Chondrocyte (in vitro differentiated cells): Measurements from ENCODE around the gene POSTN. TPM values are rescaled to one million over a fixed set of nuclear protein-coding genes. Genes with fewer than 3 reads are reported as not detected.
"Not testable (repeated sequence)": the region's sequence is repeated elsewhere in the genome, so short reads cannot be mapped to it uniquely, and the experiment has no call there.

Experiments used
- DNase-seq: peaks from one replicate; pipeline ENCODE4 v3.0.0; 2021; ENCODE audit warnings: mixed read lengths, low spot score
- H3K27ac Mint-ChIP-seq: one replicate; pipeline ENCODE4 v1.8.0; 2021; ENCODE audit warnings: mild to moderate bottlenecking, moderate library complexity, mixed read lengths; ENCODE audit not compliant: unreplicated experiment
- H3K27me3 Mint-ChIP-seq: 2 replicates; pipeline ENCODE4 v1.8.0; 2021; ENCODE audit warnings: low read depth, mixed read lengths
- H3K36me3 Mint-ChIP-seq: 2 replicates; pipeline ENCODE4 v1.8.0; 2021; ENCODE audit warnings: low read depth, mixed read lengths
- H3K4me1 Mint-ChIP-seq: 2 replicates; pipeline ENCODE4 v1.8.0; 2021; ENCODE audit warnings: low read depth, mild to moderate bottlenecking, mixed read lengths
- H3K4me3 Mint-ChIP-seq: one replicate; pipeline ENCODE4 v1.8.0; 2021; ENCODE audit warnings: mild to moderate bottlenecking, moderate library complexity, mixed read lengths; ENCODE audit not compliant: unreplicated experiment
- H3K9me3 Mint-ChIP-seq: 2 replicates; pipeline ENCODE4 v1.8.0; 2021; ENCODE audit warnings: low read depth, mixed read lengths
- CTCF ChIP-seq: fragments of 200-600 bp; sonication (generic); IDR thresholded peaks from 2 replicates; pipeline ENCODE4 v1.5.0; 2021; ENCODE audit warnings: antibody characterized with exemption, mild to moderate bottlenecking, moderate library complexity
- total RNA-seq: library from RNA; stranded (reverse); gene quantifications from 3 replicates; pipeline ENCODE4 v1.2.1, GENCODE V29; 2021

POSTN gene
- total RNA-seq, 1 donor from 2014 or later = 6,602 TPM

- TF ChIP-seq CTCF = no peak
- Mint-ChIP-seq H3K27ac (peak overlapping the region; percentile 91), H3K9me3 (no peaks in the 10 kb centered on the region), H3K4me1 (peaks cover 74% of the 10 kb centered on the region), H3K36me3 (peaks cover 29% of the 10 kb centered on the region), H3K27me3 (no peaks in the 10 kb centered on the region), H3K4me3 (peak overlapping the region; percentile 84)
- no peak for DNase-seq
These were observed 1.0 kb downstream of the POSTN start for GRCh38 chr13:37597477-37598025.

DNA sequence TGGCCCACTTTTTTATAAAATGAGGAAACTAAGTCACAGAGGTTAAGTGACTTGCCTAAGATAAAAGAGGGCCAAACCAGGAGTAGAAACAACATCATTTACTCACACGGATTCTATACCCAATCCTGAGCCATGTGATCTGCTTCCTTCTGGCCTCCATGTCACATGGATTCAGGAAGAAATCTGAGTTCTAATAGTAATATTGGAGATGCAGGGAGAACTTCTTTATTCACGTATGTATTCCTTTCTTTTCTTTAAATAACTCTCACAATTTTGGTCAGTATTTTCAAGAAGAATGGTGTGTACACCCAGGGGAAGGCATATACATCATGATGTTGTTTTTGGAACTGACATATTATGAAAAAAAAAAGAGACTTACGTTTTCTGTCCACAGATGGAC lies 1.8 kb downstream of the POSTN start:
- H3K4me3 Mint-ChIP-seq = peak overlapping the region; percentile 84
- no peaks in the 10 kb centered on the region for H3K27me3 Mint-ChIP-seq
- peak overlapping the region; percentile 91 for H3K27ac Mint-ChIP-seq
- H3K4me1 Mint-ChIP-seq = peaks cover 71% of the 10 kb centered on the region
- no peak for DNase-seq
- H3K36me3 Mint-ChIP-seq = peaks cover 30% of the 10 kb centered on the region
- no peaks in the 10 kb centered on the region for H3K9me3 Mint-ChIP-seq
- no peak for TF ChIP-seq CTCF

DNA sequence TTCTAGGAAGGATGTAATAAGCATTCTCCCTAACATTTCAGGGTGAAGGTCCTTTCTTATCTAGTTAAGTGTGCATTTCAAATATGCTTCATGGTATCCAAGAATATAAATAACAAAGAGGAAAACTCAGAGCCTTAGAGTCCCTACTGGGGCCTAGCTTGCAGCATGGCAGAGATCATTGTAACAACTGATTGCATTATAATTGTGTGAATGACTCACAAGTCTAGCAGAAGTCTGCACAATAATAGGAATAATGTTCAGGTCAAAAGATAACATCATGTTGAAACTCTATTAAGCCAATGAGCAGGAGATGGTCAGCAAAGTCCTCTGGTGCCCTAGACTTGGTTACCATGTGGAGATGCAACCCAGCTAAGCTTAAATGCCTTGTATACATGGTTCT lies 3.4 kb downstream of the POSTN start:
- peaks cover 66% of the 10 kb centered on the region for H3K4me1 Mint-ChIP-seq
- peak overlapping the region; percentile 84 for H3K4me3 Mint-ChIP-seq
- H3K9me3 Mint-ChIP-seq = no peaks in the 10 kb centered on the region
- H3K27ac Mint-ChIP-seq = peak overlapping the region; percentile 82
- peaks cover 37% of the 10 kb centered on the region for H3K36me3 Mint-ChIP-seq
- H3K27me3 Mint-ChIP-seq = no peaks in the 10 kb centered on the region
- TF ChIP-seq CTCF = no peak
- DNase-seq = no peak

- peaks cover 39% of the 10 kb centered on the region for H3K36me3 Mint-ChIP-seq
- H3K27ac Mint-ChIP-seq = peak overlapping the region; percentile 82
- peak; percentile 8 for TF ChIP-seq CTCF
- H3K27me3 Mint-ChIP-seq = no peaks in the 10 kb centered on the region
- H3K4me1 Mint-ChIP-seq = peaks cover 65% of the 10 kb centered on the region
- no peak for DNase-seq
- H3K9me3 Mint-ChIP-seq = no peaks in the 10 kb centered on the region
- H3K4me3 Mint-ChIP-seq = peak overlapping the region; percentile 84
These were observed 4.0 kb downstream of the POSTN start for GRCh38 chr13:37594550-37594949.

GRCh38 chr13:37589381-37589780 lies 9.2 kb downstream of the POSTN start:
- Mint-ChIP-seq H3K36me3 (peaks cover 54% of the 10 kb centered on the region), H3K4me1 (peaks cover 75% of the 10 kb centered on the region), H3K27ac (peak overlapping the region; percentile 67)
- H3K4me3 Mint-ChIP-seq, H3K27me3 Mint-ChIP-seq, DNase-seq, H3K9me3 Mint-ChIP-seq: not testable (repeated sequence)

GRCh38 chr13:37587236-37587635 lies 11.3 kb downstream of the POSTN start:
- peaks cover 68% of the 10 kb centered on the region for H3K36me3 Mint-ChIP-seq
- H3K27ac Mint-ChIP-seq = peak overlapping the region; percentile 70
- TF ChIP-seq CTCF = no peak
- no peaks in the 10 kb centered on the region for H3K27me3 Mint-ChIP-seq
- no peak overlapping the region for H3K4me3 Mint-ChIP-seq
- no peaks in the 10 kb centered on the region for H3K9me3 Mint-ChIP-seq
- H3K4me1 Mint-ChIP-seq = peaks cover 76% of the 10 kb centered on the region
- no peak for DNase-seq
